HepG2 (cell line): Measurements from ENCODE around the gene GSAP. TPM values are rescaled to one million over a fixed set of nuclear protein-coding genes. Genes with fewer than 3 reads are reported as not detected.

ENCODE experiments used
- ATAC-seq: fragments of 200-7000 bp; cut with Tn5 transposase; 3 replicates; pipeline ENCODE4 v1.9.1; 2020; ENCODE audit warnings: mild to moderate bottlenecking, moderate library complexity
- BruUV-seq: library from RNA; stranded (reverse); fragments of 400-500 nt; replicated peaks from 2 replicates; lab custom pipeline; 2021; lab: Mats Ljungman, UMichigan
- CTCF ChIA-PET: fragments of 300-600 bp; formaldehyde crosslinking; extraction: SDS; loops from one replicate; lab custom pipeline; 2021; ENCODE audit warnings: low total read pairs, inconsistent platforms, low intra/inter-chr PET ratio; lab: Yijun Ruan, JAX
- POLR2A ChIA-PET: fragments of 350-600 bp; sonication (Branson Sonifier 250); formaldehyde crosslinking; loops from one replicate; lab custom pipeline; 2020; ENCODE audit warnings: antibody characterized with exemption, inconsistent platforms; lab: Yijun Ruan, JAX
- DNase-seq: peaks from one replicate; pipeline ENCODE4 v3.0.0-alpha.2; 2015; ENCODE audit warnings: low spot score
- FAIRE-seq: peaks from 3 replicates; lab custom pipeline; 2011; peaks lifted over from hg19 to GRCh38; lab: Jason Lieb, UNC
- H2AFZ ChIP-seq: one replicate; pipeline ENCODE4 v1.6.1; 2011; ENCODE audit warnings: low read length, inconsistent platforms
- H3K27ac ChIP-seq: fragments of 300-600 bp; 3 replicates; pipeline ENCODE4 v1.8.0; 2011; ENCODE audit warnings: mixed run types, mild to moderate bottlenecking, mixed read lengths, low read length, inconsistent platforms; ENCODE audit not compliant: insufficient read depth; ENCODE audit errors: extremely low read length
- H3K27me3 ChIP-seq, 2 experiments: fragments of 200-600 bp in 1 of 2; 2 replicates in 1 of 2; 3 replicates in 1 of 2; pipeline versions ENCODE4 v1.6.0 to v1.8.0; 2011; ENCODE audit warnings: low read length in 2 of 2, mild to moderate bottlenecking in 2 of 2, moderate library complexity in 2 of 2, inconsistent platforms in 1 of 2; ENCODE audit not compliant: insufficient read depth in 2 of 2, control insufficient read depth in 1 of 2
- H3K36me3 ChIP-seq, 2 experiments: fragments of 200-600 bp in 1 of 2; replicated peaks in 1 of 2; 2 replicates in 1 of 2; 3 replicates in 1 of 2; pipeline versions ENCODE4 v1.5.1 to v1.8.0; 2011; ENCODE audit warnings: low read length in 2 of 2, inconsistent platforms in 1 of 2; ENCODE audit not compliant: insufficient read depth in 2 of 2, control insufficient read depth in 1 of 2
- H3K4me1 ChIP-seq: 2 replicates; pipeline ENCODE4 v1.5.1; 2012; ENCODE audit warnings: low read length, inconsistent platforms; ENCODE audit not compliant: insufficient read depth
- H3K4me2 ChIP-seq: 2 replicates; pipeline ENCODE4 v1.6.0; 2011; ENCODE audit warnings: low read depth, low read length, inconsistent platforms
- H3K4me3 ChIP-seq, 3 experiments: fragments of 200-600 bp in 1 of 3; sonication (generic), shearing (Covaris generic) in 1 of 3; replicated peaks in 1 of 3; 2 replicates each; pipeline ENCODE4 v1.5.1; 2011 to 2016; ENCODE audit warnings: low read length in 3 of 3, inconsistent platforms in 2 of 3, low read depth in 2 of 3, mild to moderate bottlenecking in 2 of 3, control low read depth in 1 of 3, mixed read lengths in 1 of 3; ENCODE audit not compliant: insufficient read depth in 1 of 3
- H3K79me2 ChIP-seq: one replicate; pipeline ENCODE4 v1.6.1; 2011; ENCODE audit warnings: low read length, inconsistent platforms; ENCODE audit not compliant: insufficient read depth
- H3K9ac ChIP-seq: 2 replicates; pipeline ENCODE4 v1.6.0; 2011; ENCODE audit warnings: mild to moderate bottlenecking, low read depth, low read length, inconsistent platforms; ENCODE audit not compliant: insufficient read depth
- H3K9me3 ChIP-seq: 2 replicates; pipeline ENCODE4 v1.5.1; 2012; ENCODE audit warnings: mild to moderate bottlenecking, low read length
- H4K20me1 ChIP-seq: 2 replicates; pipeline ENCODE4 v1.6.0; 2011; ENCODE audit warnings: inconsistent platforms, mild to moderate bottlenecking, low read length, moderate library complexity; ENCODE audit not compliant: insufficient read depth
- EP300 ChIP-seq, 3 experiments: sonication (generic) in 1 of 3; formaldehyde crosslinking in 1 of 3; IDR thresholded peaks; 2 replicates each; pipeline versions ENCODE4 v1.5.1 to v1.6.1; 2011 to 2020; ENCODE audit warnings: low read depth in 2 of 3, low read length in 2 of 3, borderline replicate concordance in 1 of 3, improper control_type of control experiment in 1 of 3, mild to moderate bottlenecking in 1 of 3, missing genetic modification reagents in 1 of 3, moderate library complexity in 1 of 3
- RARG ChIP-seq: sonication (generic); formaldehyde crosslinking; IDR thresholded peaks from 2 replicates; pipeline ENCODE4 v1.4.0; 2020; ENCODE audit warnings: low read depth, mild to moderate bottlenecking, missing genetic modification reagents
- RBM22 ChIP-seq: fragments of 200-400 bp; formaldehyde crosslinking; optimal IDR thresholded peaks from 2 replicates; pipeline ENCODE3; 2017; ENCODE audit warnings: mild to moderate bottlenecking, low read length, moderate library complexity
- RFXAP ChIP-seq: sonication (generic); formaldehyde crosslinking; IDR thresholded peaks from 2 replicates; pipeline ENCODE4 v1.4.0; 2020; ENCODE audit warnings: missing genetic modification reagents, borderline replicate concordance
- SRF ChIP-seq: IDR thresholded peaks from 2 replicates; pipeline ENCODE4 v1.6.1; 2011; ENCODE audit warnings: mild to moderate bottlenecking, low read depth, low read length, moderate library complexity
- ZNF33A ChIP-seq: sonication (generic); formaldehyde crosslinking; IDR thresholded peaks from 2 replicates; pipeline ENCODE4 v1.5.1; 2020; ENCODE audit warnings: missing genetic modification reagents, mild to moderate bottlenecking, moderate library complexity, borderline replicate concordance
- ZNF484 ChIP-seq: sonication (generic); formaldehyde crosslinking; IDR thresholded peaks from 2 replicates; pipeline ENCODE4 v1.5.1; 2020; ENCODE audit warnings: mild to moderate bottlenecking, low read depth, missing genetic modification reagents, borderline replicate concordance
- ZNF574 ChIP-seq: sonication (generic); formaldehyde crosslinking; IDR thresholded peaks from 2 replicates; pipeline ENCODE4 v1.4.0; 2020; ENCODE audit warnings: missing genetic modification reagents
- ZNF780A ChIP-seq: sonication (generic); formaldehyde crosslinking; IDR thresholded peaks from 2 replicates; pipeline ENCODE4 v1.8.0; 2022; ENCODE audit warnings: mild to moderate bottlenecking, missing genetic modification reagents, moderate library complexity
- WGBS: methylation state at CpG from one replicate; pipeline ENCODE4 v1.1.6; 2017; ENCODE audit warnings: low lambda C conversion rate; 5-methylcytosine and 5-hydroxymethylcytosine counted together
- in situ Hi-C: cut with HindIII; loops from 2 replicates; pipeline ENCODE4 v1.10.0; 2017; ENCODE audit warnings: low pct_unique_long_range_greater_than_20kb; ENCODE audit not compliant: extremely low pct_ligation_motif_present
- intact Hi-C: fragments of 100-400 bp; cut with micrococcal nuclease; formaldehyde crosslinking; loops from one replicate; pipeline ENCODE4 v1.10.0; 2022; ENCODE audit not compliant: unreplicated experiment
- polyA plus RNA-seq, 8 experiments: library from polyadenylated mRNA; depleted of rRNA in 3 of 8; stranded (reverse) in 7 of 8; unstranded in 1 of 8; fragments of >200 nt; fragmentation: Illumina TruSeq in 4 of 8; extraction: Trizol in 4 of 8; gene quantifications; 2 replicates each; pipeline versions ENCODE4 v1.2.1 to v1.2.3, GENCODE V29; 2011 to 2016; ENCODE audit warnings: low read depth in 4 of 8, missing spikeins in 1 of 8, mixed read lengths in 1 of 8; ENCODE audit not compliant: insufficient read depth in 1 of 8
- total RNA-seq, 5 experiments: library from RNA; depleted of rRNA; stranded (reverse); fragments of >200 nt; fragmentation: Illumina TruSeq; extraction: Trizol; gene quantifications; 2 replicates each; pipeline ENCODE4 v1.2.3, GENCODE V29; 2016; ENCODE audit warnings: low read depth in 1 of 5
- TF ChIP-seq, protein P1 (sequence below): sonication (generic); formaldehyde crosslinking; IDR thresholded peaks from 2 replicates; pipeline ENCODE4 v1.8.1; 2023; ENCODE audit warnings: mild to moderate bottlenecking, missing genetic modification reagents
- TF ChIP-seq, protein P2 (sequence below): sonication (generic); formaldehyde crosslinking; IDR thresholded peaks from 2 replicates; pipeline ENCODE4 v1.4.0; 2020; ENCODE audit warnings: missing genetic modification reagents
- TF ChIP-seq, protein P3 (sequence below): sonication (generic); formaldehyde crosslinking; IDR thresholded peaks from 2 replicates; pipeline ENCODE4 v1.5.0; 2020; ENCODE audit warnings: missing genetic modification reagents

The GSAP gene
- total and polyA plus RNA-seq, 2 of the 13 experiments (the other 11 are each of a cell fraction or from before 2014, with no cell fraction given) = 34.6 to 40.6 TPM

DNA sequence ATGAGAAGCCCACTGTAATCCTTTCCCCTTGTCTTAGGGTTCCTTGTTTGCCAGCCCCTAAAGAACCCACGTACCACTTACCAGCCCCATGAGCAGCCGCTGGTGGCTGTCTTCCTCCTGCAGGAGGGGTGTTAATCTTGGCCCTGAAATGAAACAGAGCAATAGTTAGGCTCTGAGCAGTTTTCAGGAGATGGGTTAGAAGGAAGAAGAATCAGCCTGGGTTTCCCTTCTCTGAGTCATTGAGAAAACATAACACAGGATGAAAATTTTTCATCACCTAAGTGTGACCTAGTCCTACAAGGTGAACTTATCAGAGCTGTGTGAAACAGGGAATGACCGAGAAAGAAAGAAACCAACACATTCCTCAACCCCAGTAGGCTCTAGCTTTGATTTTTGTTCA lies 90.0 kb downstream of the GSAP start:
- in situ Hi-C loops (no loop called here), intact Hi-C loops (no loop called here)
- H3K4me1 ChIP-seq = peaks cover 10% of the 10 kb centered on the region
- POLR2A ChIA-PET = no interaction called here
- FAIRE-seq (no peak), ATAC-seq (no peak), DNase-seq (no peak)
- H3K4me3 ChIP-seq = no peak overlapping the region
- no peak overlapping the region for H2AFZ ChIP-seq
- H4K20me1 ChIP-seq = no peaks in the 10 kb centered on the region
- no TSS peak for BruUV-seq
- H3K27me3 ChIP-seq = no peaks in the 10 kb centered on the region
- TF ChIP-seq EP300 (IDR thresholded peaks at IDR 0.05; ENCODE audit: low read depth in 2 of 2, low read length in 2 of 2) (no peak), EP300 (CRISPR knock-in tag; IDR thresholded peaks at IDR 0.05; ENCODE audit: borderline replicate concordance) (no peak), RARG (CRISPR knock-in tag) (no peak), ZNF33A (CRISPR knock-in tag) (no peak), ZNF484 (CRISPR knock-in tag) (no peak), ZNF780A (CRISPR knock-in tag) (no peak), RBM22 (no peak), SRF (no peak), RFXAP (no peak), ZNF574 (no peak)
- TF ChIP-seq, protein P1, sequence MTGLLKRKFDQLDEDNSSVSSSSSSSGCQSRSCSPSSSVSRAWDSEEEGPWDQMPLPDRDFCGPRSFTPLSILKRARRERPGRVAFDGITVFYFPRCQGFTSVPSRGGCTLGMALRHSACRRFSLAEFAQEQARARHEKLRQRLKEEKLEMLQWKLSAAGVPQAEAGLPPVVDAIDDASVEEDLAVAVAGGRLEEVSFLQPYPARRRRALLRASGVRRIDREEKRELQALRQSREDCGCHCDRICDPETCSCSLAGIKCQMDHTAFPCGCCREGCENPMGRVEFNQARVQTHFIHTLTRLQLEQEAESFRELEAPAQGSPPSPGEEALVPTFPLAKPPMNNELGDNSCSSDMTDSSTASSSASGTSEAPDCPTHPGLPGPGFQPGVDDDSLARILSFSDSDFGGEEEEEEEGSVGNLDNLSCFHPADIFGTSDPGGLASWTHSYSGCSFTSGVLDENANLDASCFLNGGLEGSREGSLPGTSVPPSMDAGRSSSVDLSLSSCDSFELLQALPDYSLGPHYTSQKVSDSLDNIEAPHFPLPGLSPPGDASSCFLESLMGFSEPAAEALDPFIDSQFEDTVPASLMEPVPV (CRISPR knock-in tag) = no peak
- TF ChIP-seq, protein P2, sequence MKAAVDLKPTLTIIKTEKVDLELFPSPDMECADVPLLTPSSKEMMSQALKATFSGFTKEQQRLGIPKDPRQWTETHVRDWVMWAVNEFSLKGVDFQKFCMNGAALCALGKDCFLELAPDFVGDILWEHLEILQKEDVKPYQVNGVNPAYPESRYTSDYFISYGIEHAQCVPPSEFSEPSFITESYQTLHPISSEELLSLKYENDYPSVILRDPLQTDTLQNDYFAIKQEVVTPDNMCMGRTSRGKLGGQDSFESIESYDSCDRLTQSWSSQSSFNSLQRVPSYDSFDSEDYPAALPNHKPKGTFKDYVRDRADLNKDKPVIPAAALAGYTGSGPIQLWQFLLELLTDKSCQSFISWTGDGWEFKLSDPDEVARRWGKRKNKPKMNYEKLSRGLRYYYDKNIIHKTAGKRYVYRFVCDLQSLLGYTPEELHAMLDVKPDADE (CRISPR knock-in tag) = no peak
- TF ChIP-seq, protein P3, sequence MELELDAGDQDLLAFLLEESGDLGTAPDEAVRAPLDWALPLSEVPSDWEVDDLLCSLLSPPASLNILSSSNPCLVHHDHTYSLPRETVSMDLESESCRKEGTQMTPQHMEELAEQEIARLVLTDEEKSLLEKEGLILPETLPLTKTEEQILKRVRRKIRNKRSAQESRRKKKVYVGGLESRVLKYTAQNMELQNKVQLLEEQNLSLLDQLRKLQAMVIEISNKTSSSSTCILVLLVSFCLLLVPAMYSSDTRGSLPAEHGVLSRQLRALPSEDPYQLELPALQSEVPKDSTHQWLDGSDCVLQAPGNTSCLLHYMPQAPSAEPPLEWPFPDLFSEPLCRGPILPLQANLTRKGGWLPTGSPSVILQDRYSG (CRISPR knock-in tag) = no peak
- H3K9me3 ChIP-seq = no peaks in the 10 kb centered on the region
- no peaks in the 10 kb centered on the region for H3K79me2 ChIP-seq
- no peak overlapping the region for H3K9ac ChIP-seq
- no peak overlapping the region for H3K4me2 ChIP-seq
- CTCF ChIA-PET = no interaction called here
- no peak overlapping the region for H3K27ac ChIP-seq
- H3K36me3 ChIP-seq = peaks cover 8 to 24% of the 10 kb centered on the region in 2 experiments
- WGBS = 100% methylated on average over 3 of the region's 3 CpGs
